Karpas-422 (cell line): ENCODE measurements around the gene MS4A6A. TPM values are rescaled to one million over a fixed set of nuclear protein-coding genes. Genes with fewer than 3 reads are reported as not detected.
A peak's percentile ranks its signal among the peaks of the same experiment; 100 is the strongest.
"Not testable (repeated sequence)": the region's sequence is repeated elsewhere in the genome, so short reads cannot be mapped to it uniquely, and the experiment has no call there.

Source experiments
- DNase-seq: peaks from one replicate; pipeline ENCODE4 v3.0.0-alpha.2; 2015
- H2AFZ ChIP-seq: fragments of 200-600 bp; sonication (generic); 2 replicates; pipeline ENCODE4 v1.6.1; 2014; ENCODE audit warnings: antibody characterized with exemption, low read length, mixed read lengths
- H3K27ac ChIP-seq: fragments of 200-600 bp; sonication (generic); 2 replicates; pipeline ENCODE4 v1.5.1; 2014; ENCODE audit warnings: mild to moderate bottlenecking, low read length, moderate library complexity
- H3K27me3 ChIP-seq: fragments of 200-600 bp; sonication (generic); 2 replicates; pipeline ENCODE4 v1.6.1; 2014; ENCODE audit warnings: low read length, mixed read lengths
- H3K36me3 ChIP-seq: fragments of 200-600 bp; sonication (generic); 2 replicates; pipeline ENCODE4 v1.6.1; 2014; ENCODE audit warnings: low read length, mixed read lengths; ENCODE audit not compliant: insufficient read depth
- H3K4me1 ChIP-seq: fragments of 200-600 bp; sonication (generic); 2 replicates; pipeline ENCODE4 v1.6.1; 2014; ENCODE audit warnings: mild to moderate bottlenecking, low read length, mixed read lengths
- H3K4me2 ChIP-seq: fragments of 200-600 bp; sonication (generic); 2 replicates; pipeline ENCODE4 v1.6.1; 2014; ENCODE audit warnings: low read length, low read depth, mild to moderate bottlenecking; ENCODE audit not compliant: poor library complexity, severe bottlenecking
- H3K4me3 ChIP-seq: fragments of 200-600 bp; sonication (generic); 2 replicates; pipeline ENCODE4 v1.5.1; 2014; ENCODE audit warnings: mild to moderate bottlenecking, antibody characterized with exemption, low read length, mixed read lengths
- H3K79me2 ChIP-seq: fragments of 200-600 bp; sonication (generic); 2 replicates; pipeline ENCODE4 v1.6.1; 2014; ENCODE audit warnings: mild to moderate bottlenecking, low read length, mixed read lengths
- H3K9ac ChIP-seq: fragments of 200-600 bp; sonication (generic); 2 replicates; pipeline ENCODE4 v1.6.0; 2014; ENCODE audit warnings: low read length
- H3K9me2 ChIP-seq: fragments of 200-600 bp; sonication (generic), shearing (Covaris generic); replicated peaks from 2 replicates; pipeline ENCODE4 v1.6.0; 2014; ENCODE audit warnings: mild to moderate bottlenecking, low read length, moderate library complexity; ENCODE audit not compliant: insufficient read depth
- H3K9me3 ChIP-seq: fragments of 300-700, 200-600 bp; sonication (generic); 2 replicates; pipeline ENCODE4 v1.6.1; 2014; ENCODE audit warnings: low read length, mixed read lengths
- H4K20me1 ChIP-seq: fragments of 200-600 bp; sonication (generic); 2 replicates; pipeline ENCODE4 v1.6.1; 2014; ENCODE audit warnings: mild to moderate bottlenecking, antibody characterized with exemption, low read length, low read depth; ENCODE audit not compliant: insufficient read depth
- total RNA-seq: library from RNA; depleted of rRNA; stranded (reverse); fragments of >200 nt; shearing (Covaris generic); gene quantifications from 2 replicates; pipeline ENCODE4 v1.2.3, GENCODE V29; 2014; ENCODE audit warnings: low replicate concordance

Gene MS4A6A
- total RNA-seq, 1 experiment from 2014 or later: not detected

DNA sequence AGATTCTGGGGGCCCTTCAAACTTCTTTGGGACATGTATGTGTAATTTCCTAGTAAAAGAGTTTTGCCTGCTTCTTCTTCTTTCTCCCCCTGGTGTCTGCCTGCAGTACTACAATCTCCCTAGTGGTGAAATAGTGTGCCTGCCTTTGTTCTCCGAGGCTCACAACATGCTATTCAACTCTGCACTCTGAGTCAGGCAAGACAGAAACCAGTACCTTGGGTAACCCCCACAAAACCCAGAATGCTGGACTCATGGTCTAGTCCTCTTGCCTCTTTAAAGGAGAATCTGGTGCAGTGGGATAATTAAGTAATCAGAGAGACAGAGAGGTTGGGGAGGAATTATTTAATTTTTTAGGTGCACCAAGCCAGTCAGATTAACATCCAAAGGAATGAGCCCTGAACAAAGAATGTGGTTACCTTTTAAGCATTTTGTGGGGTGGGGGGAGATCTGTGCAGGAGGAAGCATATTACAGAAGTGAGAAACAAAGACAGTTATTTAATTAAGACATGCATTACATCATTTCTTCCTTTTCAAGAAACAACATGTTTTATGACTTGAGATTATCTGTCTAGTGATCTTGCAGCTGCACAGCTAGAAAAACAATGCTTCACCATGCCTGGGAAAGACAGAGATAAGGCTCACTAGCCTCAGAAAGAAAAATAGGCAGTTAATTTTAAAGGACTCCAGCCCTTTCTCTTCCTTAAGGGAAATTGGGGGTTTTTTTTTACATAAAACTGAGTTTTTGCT is 11.0 kb upstream of the MS4A6A start:
- Histone ChIP-seq H3K36me3 (no peaks in the 10 kb centered on the region), H2AFZ (no peak overlapping the region)
- peak; percentile 88 for DNase-seq

DNA sequence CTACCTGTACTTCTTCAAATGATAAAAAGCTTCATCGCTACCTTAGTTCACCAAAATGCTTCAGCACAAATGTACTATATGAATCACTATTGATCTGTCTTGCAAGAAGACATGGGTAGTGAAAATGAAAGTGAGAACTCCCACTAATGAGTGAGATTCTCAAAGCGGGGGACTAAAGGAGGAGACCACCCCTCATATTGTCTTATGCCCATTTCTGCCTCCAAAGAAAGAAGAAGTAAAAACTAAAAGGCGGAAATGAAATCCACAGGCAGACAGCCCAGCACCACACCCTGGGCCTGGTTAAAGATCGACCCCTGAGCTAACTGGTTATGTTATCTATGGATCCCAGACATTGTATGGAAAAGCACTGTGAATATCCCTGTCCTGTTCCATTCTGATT is 9.7 kb upstream of the MS4A6A start:
- H3K4me2 ChIP-seq, H2AFZ ChIP-seq, H3K27ac ChIP-seq, H3K27me3 ChIP-seq, H3K4me1 ChIP-seq, H3K4me3 ChIP-seq, H3K9ac ChIP-seq, H3K9me3 ChIP-seq, H4K20me1 ChIP-seq, H3K36me3 ChIP-seq, H3K9me2 ChIP-seq, H3K79me2 ChIP-seq, DNase-seq: not testable (repeated sequence)

More for the DNA sequence above, 11.0 kb upstream of the MS4A6A start:
- no peaks in the 10 kb centered on the region for H3K79me2 ChIP-seq
- no peaks in the 10 kb centered on the region for H3K4me1 ChIP-seq
- no peaks in the 10 kb centered on the region for H3K27me3 ChIP-seq
- no peak overlapping the region for H3K27ac ChIP-seq
- no peak overlapping the region for H3K9ac ChIP-seq
- no peak overlapping the region for H3K4me3 ChIP-seq
- H3K9me2 ChIP-seq: no peaks in the 10 kb centered on the region
- H3K9me3 ChIP-seq: no peaks in the 10 kb centered on the region
- no peak overlapping the region for H3K4me2 ChIP-seq
- H4K20me1 ChIP-seq: no peaks in the 10 kb centered on the region

DNA sequence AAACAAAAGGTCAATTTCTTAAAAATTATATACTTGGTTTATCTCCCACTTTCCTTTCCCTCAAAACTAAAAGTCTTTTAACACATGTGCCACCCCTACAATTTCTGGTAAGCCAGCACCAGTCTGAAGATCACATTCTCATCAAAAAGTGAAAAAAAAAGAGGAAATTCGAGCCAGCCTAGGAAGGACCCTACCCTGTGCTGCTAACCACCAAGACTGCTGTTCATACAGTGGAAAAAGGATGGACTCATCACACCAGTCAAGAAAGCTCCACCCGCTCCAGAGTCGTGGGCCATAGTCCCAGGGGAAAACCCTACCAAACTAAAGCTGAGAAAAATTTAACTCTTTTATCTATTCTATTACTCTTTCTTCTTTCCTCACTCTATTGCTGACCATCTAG is 5.6 kb upstream of the MS4A6A start:
- not testable (repeated sequence) for H3K9ac ChIP-seq, H3K79me2 ChIP-seq, H4K20me1 ChIP-seq

GRCh38 chr11:60186128-60186527 is 3.2 kb upstream of the MS4A6A start:
- not testable (repeated sequence) for H3K4me3 ChIP-seq, H3K9me2 ChIP-seq, H3K4me1 ChIP-seq, H3K79me2 ChIP-seq, H3K27me3 ChIP-seq, H3K27ac ChIP-seq, H4K20me1 ChIP-seq, H3K9ac ChIP-seq, DNase-seq, H3K9me3 ChIP-seq, H2AFZ ChIP-seq, H3K36me3 ChIP-seq, H3K4me2 ChIP-seq

More for the DNA sequence above, 5.6 kb upstream of the MS4A6A start:
- not testable (repeated sequence) for H3K4me1 ChIP-seq, H3K4me2 ChIP-seq, H2AFZ ChIP-seq, H3K4me3 ChIP-seq, H3K27me3 ChIP-seq, H3K9me3 ChIP-seq, H3K36me3 ChIP-seq, H3K27ac ChIP-seq, H3K9me2 ChIP-seq, DNase-seq

- H3K9me3 ChIP-seq, H3K36me3 ChIP-seq, H2AFZ ChIP-seq, H3K9me2 ChIP-seq, H3K9ac ChIP-seq, H3K79me2 ChIP-seq, H3K4me3 ChIP-seq, H3K4me2 ChIP-seq, H3K27ac ChIP-seq, H3K27me3 ChIP-seq, DNase-seq, H3K4me1 ChIP-seq, H4K20me1 ChIP-seq: not testable (repeated sequence)
Measured at GRCh38 chr11:60185512-60185827, 2.6 kb upstream of the MS4A6A start.

DNA sequence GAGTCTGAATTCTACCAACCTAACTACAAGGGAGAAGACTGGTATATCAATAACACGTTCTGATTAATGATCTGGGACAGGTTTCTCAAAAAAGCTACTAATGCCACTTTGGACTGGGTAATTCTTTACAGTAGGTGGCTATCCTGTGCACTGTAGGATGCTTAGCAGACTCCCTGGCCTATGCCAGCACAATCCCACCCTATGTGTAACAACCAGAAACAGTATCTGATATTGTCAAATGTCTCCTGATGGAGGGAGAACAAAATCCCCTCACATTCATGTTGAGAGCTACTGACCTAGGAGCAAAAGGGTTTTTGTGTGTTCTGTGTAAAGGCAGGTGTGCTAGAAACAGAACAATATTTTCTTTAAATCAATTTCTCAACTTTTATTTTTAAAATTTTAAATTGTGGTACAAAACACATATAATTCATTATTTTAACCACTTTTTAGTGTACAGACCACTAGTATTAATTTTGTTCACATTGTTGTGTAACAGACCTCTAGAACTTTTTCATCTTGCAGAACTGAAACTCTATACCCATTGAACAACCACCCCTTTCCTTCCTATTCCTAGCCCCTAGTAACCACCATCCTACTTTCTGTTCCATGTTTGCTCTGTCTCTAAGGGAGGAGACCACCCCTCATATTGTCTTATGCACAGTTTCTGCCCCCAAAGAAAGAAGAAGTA is 2.1 kb upstream of the MS4A6A start:
- DNase-seq: no peak
- H3K79me2 ChIP-seq: no peaks in the 10 kb centered on the region
- H4K20me1 ChIP-seq: no peaks in the 10 kb centered on the region; the same call in 1 of the 2 replicates
- H3K4me1 ChIP-seq: no peaks in the 10 kb centered on the region
- H3K9me2 ChIP-seq: no peaks in the 10 kb centered on the region
- H3K4me3 ChIP-seq: no peak overlapping the region
- H3K36me3 ChIP-seq: no peaks in the 10 kb centered on the region
- H3K27ac ChIP-seq: no peak overlapping the region
- no peak overlapping the region for H2AFZ ChIP-seq
- H3K27me3 ChIP-seq: no peaks in the 10 kb centered on the region
- H3K4me2 ChIP-seq: no peak overlapping the region
- H3K9ac ChIP-seq: no peak overlapping the region
- no peaks in the 10 kb centered on the region for H3K9me3 ChIP-seq

DNA sequence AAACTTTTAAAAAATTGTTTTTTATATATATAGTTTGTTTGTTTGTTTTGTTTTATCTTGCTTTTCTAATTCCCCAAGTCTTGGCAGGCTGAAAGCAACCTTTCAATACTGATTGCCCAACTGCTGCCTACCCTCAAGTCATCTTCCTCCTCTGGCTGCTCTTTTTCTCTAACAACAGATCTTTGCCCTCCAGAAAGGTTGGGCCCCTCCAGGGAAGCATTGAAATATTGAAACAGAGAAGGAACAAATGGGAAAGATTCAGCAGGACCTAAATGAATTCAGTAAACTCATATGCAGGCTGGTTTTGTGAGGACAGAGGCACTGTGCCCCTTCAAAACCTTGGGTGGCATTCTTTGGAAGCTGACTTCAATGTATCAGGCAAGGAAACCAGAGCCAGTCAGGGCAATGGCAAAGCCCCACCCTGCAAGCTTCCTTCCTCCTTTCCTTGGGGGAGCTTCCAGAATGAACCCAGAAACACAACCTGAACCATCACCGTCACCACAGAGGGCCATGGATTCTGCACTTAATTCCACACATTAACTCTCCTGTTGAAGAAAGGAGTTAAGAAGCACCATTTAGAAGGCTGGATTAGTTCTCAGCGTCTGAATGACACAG is 815 bp upstream of the MS4A6A start:
- DNase-seq: no peak
- H4K20me1 ChIP-seq: no peaks in the 10 kb centered on the region; the same call in 1 of the 2 replicates
- no peak overlapping the region for H2AFZ ChIP-seq
- no peaks in the 10 kb centered on the region for H3K36me3 ChIP-seq
- no peaks in the 10 kb centered on the region for H3K79me2 ChIP-seq
- H3K4me1 ChIP-seq: no peaks in the 10 kb centered on the region
- H3K27me3 ChIP-seq: no peaks in the 10 kb centered on the region
- no peaks in the 10 kb centered on the region for H3K9me2 ChIP-seq
- no peaks in the 10 kb centered on the region for H3K9me3 ChIP-seq
- H3K4me2 ChIP-seq: no peak overlapping the region
- no peak overlapping the region for H3K4me3 ChIP-seq
- H3K9ac ChIP-seq: no peak overlapping the region
- no peak overlapping the region for H3K27ac ChIP-seq

- no peaks in the 10 kb centered on the region for H3K9me3 ChIP-seq
- H3K27me3 ChIP-seq: no peaks in the 10 kb centered on the region
- no peak overlapping the region for H2AFZ ChIP-seq
- H4K20me1 ChIP-seq: no peaks in the 10 kb centered on the region
- H3K79me2 ChIP-seq: no peaks in the 10 kb centered on the region
- H3K4me2 ChIP-seq: no peak overlapping the region
- H3K36me3 ChIP-seq: no peaks in the 10 kb centered on the region
- no peak for DNase-seq
- no peak overlapping the region for H3K27ac ChIP-seq
- no peak overlapping the region for H3K9ac ChIP-seq
- no peak overlapping the region for H3K4me3 ChIP-seq
- no peaks in the 10 kb centered on the region for H3K4me1 ChIP-seq
- no peaks in the 10 kb centered on the region for H3K9me2 ChIP-seq
Measured at GRCh38 chr11:60175860-60176275, 7.0 kb downstream of the MS4A6A start.
